Panc1 (cell line): Measurements from ENCODE around the gene GAB1. TPM values are rescaled to one million over a fixed set of nuclear protein-coding genes. Genes with fewer than 3 reads are reported as not detected.

ENCODE experiments used
- ATAC-seq: fragments of 200-7000 bp; cut with Tn5 transposase; 2 replicates; pipeline ENCODE4 v1.9.1; 2020; ENCODE audit warnings: mild to moderate bottlenecking, moderate library complexity
- BruUV-seq: library from RNA; stranded (reverse); fragments of 400-500 nt; replicated peaks from 2 replicates; lab custom pipeline; 2021; lab: Mats Ljungman, UMichigan
- CTCF ChIA-PET: fragments of 300-600 bp; sonication (Branson Sonifier 250); formaldehyde crosslinking; loops from one replicate; lab custom pipeline; 2022; ENCODE audit warnings: antibody characterized with exemption; lab: Charles Lee
- POLR2A ChIA-PET: fragments of 300-600 bp; sonication (Branson Sonifier 250); formaldehyde crosslinking; loops from one replicate; lab custom pipeline; 2022; ENCODE audit warnings: antibody characterized with exemption; lab: Charles Lee
- DNase-seq: peaks from one replicate; pipeline ENCODE4 v3.0.0-alpha.2; 2010; ENCODE audit warnings: low read depth, low spot score
- H3K27ac ChIP-seq: 2 replicates; pipeline ENCODE4 v1.5.1; 2011; ENCODE audit warnings: mild to moderate bottlenecking, low read length, inconsistent platforms
- H3K27me3 ChIP-seq: fragments of 200-500 bp; sonication (Bioruptor generic); 2 replicates; pipeline ENCODE4 v1.6.0; 2014; ENCODE audit warnings: low read length, inconsistent platforms; ENCODE audit not compliant: control insufficient read depth, insufficient read depth
- H3K36me3 ChIP-seq: fragments of 200-500 bp; sonication (Bioruptor generic); 2 replicates; pipeline ENCODE4 v1.5.1; 2014; ENCODE audit warnings: inconsistent platforms, mild to moderate bottlenecking, low read length, moderate library complexity; ENCODE audit not compliant: control insufficient read depth, insufficient read depth
- H3K4me1 ChIP-seq: 2 replicates; pipeline ENCODE4 v1.5.1; 2011; ENCODE audit warnings: inconsistent platforms, mild to moderate bottlenecking, low read length, moderate library complexity; ENCODE audit not compliant: control insufficient read depth, insufficient read depth
- H3K4me3 ChIP-seq, 2 experiments: 2 replicates each; pipeline ENCODE4 v1.5.1; 2011 to 2012; ENCODE audit warnings: low read depth in 2 of 2, low read length in 2 of 2, mild to moderate bottlenecking in 2 of 2, inconsistent platforms in 1 of 2, moderate library complexity in 1 of 2
- H3K9me3 ChIP-seq: fragments of 200-500 bp; sonication (Bioruptor generic); 2 replicates; pipeline ENCODE4 v1.5.1; 2014; ENCODE audit warnings: low read depth, mild to moderate bottlenecking, inconsistent platforms, low read length, moderate library complexity; ENCODE audit not compliant: control insufficient read depth, insufficient read depth
- CTCF ChIP-seq: fragments of 450-650 bp; IDR thresholded peaks from 2 replicates; pipeline ENCODE4 v1.5.1; 2017; ENCODE audit warnings: mild to moderate bottlenecking
- POLR2AphosphoS5 ChIP-seq: IDR thresholded peaks from 2 replicates; pipeline ENCODE4 v1.6.1; 2012; ENCODE audit warnings: mild to moderate bottlenecking, low read depth, low read length, moderate library complexity
- SIN3A ChIP-seq: IDR thresholded peaks from 2 replicates; pipeline ENCODE4 v1.6.1; 2012; ENCODE audit warnings: low read depth, mild to moderate bottlenecking, low read length, moderate library complexity, borderline replicate concordance; ENCODE audit not compliant: insufficient read depth
- TCF7L2 ChIP-seq: IDR thresholded peaks from 2 replicates; pipeline ENCODE4 v1.6.1; 2011; ENCODE audit warnings: mild to moderate bottlenecking, low read depth, low read length, inconsistent platforms
- in situ Hi-C: cut with HindIII; loops from 2 replicates; pipeline ENCODE4 v1.10.0; 2016; ENCODE audit warnings: low sequenced_read_pairs, low pct_unique_long_range_greater_than_20kb
- intact Hi-C: fragments of 100-400 bp; cut with micrococcal nuclease; formaldehyde crosslinking; loops from one replicate; pipeline ENCODE4 v1.10.0; 2022; ENCODE audit not compliant: unreplicated experiment
- total RNA-seq: library from RNA; stranded (reverse); gene quantifications from one replicate; pipeline ENCODE4 v1.2.1, GENCODE V29; 2021; ENCODE audit not compliant: unreplicated experiment
- TF ChIP-seq, protein P1 (sequence below), 2 experiments: IDR thresholded peaks; 2 replicates each; pipeline ENCODE4 v1.6.1; 2011 to 2012; ENCODE audit warnings: low read depth in 2 of 2, control low read depth in 1 of 2, low read length in 1 of 2, mild to moderate bottlenecking in 1 of 2, moderate library complexity in 1 of 2; ENCODE audit not compliant: insufficient read depth in 1 of 2

The GAB1 gene
- total RNA-seq, 1 experiment from 2014 or later: 2.8 TPM

DNA sequence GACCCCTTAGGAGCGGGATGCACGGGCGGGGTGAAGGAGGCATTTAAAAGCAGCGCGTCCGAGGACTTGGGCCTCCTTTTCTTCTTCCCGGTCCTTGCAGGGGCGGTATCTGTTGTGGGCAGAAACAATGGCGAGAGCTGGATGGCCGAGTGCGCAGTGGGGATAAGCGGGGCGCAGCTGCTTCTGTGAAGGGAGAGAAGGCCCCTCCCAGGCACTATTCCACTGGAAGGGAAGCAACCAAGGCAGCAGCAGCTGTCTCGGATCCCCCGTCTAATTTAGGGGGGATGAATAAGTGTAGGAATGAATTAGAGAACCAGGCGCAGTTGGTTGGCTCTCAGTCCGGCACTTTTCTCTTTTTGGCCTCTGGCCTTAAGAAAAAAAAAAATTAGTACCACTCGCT lies 177.8 kb downstream of the GAB1 start:
- Histone ChIP-seq H3K4me3 (peak overlapping the region; percentile 91 to 93), H3K9me3 (no peaks in the 10 kb centered on the region), H3K27ac (peak overlapping the region; percentile 80), H3K4me1 (peaks cover 16% of the 10 kb centered on the region), H3K36me3 (peaks cover 22% of the 10 kb centered on the region), H3K27me3 (no peaks in the 10 kb centered on the region)
- ChIA-PET CTCF (no interaction called here), POLR2A (interaction anchor here (0.7 kb wide), 1 partner anchor 664 kb away, joined by 9 read pairs; no protein-coding TSS in a partner anchor)
- in situ Hi-C loops: no loop called here
- intact Hi-C loops: no loop called here
- ATAC-seq (0 out of 2 replicates have a peak, but pooled peaks have one; percentile 23), DNase-seq (no peak)
- BruUV-seq: TSS peak; percentile 58
- TF ChIP-seq POLR2AphosphoS5 (no peak), CTCF (no peak), SIN3A (no peak), TCF7L2 (no peak)
- TF ChIP-seq, protein P1, sequence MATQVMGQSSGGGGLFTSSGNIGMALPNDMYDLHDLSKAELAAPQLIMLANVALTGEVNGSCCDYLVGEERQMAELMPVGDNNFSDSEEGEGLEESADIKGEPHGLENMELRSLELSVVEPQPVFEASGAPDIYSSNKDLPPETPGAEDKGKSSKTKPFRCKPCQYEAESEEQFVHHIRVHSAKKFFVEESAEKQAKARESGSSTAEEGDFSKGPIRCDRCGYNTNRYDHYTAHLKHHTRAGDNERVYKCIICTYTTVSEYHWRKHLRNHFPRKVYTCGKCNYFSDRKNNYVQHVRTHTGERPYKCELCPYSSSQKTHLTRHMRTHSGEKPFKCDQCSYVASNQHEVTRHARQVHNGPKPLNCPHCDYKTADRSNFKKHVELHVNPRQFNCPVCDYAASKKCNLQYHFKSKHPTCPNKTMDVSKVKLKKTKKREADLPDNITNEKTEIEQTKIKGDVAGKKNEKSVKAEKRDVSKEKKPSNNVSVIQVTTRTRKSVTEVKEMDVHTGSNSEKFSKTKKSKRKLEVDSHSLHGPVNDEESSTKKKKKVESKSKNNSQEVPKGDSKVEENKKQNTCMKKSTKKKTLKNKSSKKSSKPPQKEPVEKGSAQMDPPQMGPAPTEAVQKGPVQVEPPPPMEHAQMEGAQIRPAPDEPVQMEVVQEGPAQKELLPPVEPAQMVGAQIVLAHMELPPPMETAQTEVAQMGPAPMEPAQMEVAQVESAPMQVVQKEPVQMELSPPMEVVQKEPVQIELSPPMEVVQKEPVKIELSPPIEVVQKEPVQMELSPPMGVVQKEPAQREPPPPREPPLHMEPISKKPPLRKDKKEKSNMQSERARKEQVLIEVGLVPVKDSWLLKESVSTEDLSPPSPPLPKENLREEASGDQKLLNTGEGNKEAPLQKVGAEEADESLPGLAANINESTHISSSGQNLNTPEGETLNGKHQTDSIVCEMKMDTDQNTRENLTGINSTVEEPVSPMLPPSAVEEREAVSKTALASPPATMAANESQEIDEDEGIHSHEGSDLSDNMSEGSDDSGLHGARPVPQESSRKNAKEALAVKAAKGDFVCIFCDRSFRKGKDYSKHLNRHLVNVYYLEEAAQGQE (IDR thresholded peaks at IDR 0.05; ENCODE audit: insufficient read depth in 1 of 2, low read depth in 2 of 2, low read length in 1 of 2): no peak

DNA sequence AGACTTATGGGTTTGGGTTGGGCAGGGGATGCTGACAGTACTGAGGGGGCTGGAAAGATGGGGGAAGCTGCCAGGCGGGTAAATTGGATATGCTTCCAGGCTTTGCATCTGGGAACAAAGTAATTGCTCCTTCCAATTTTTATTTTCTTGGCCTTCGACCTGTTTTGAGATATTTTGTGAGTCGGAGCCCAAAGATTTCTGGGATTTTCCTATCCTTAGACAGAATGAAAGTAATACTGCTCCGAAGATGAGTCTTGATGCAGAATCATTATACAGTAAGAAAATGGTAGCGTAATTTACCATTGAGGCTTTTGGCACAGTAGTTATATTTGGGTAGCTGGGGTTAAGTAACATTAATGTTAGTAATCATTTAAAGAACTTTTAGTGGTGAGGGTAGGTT lies 178.2 kb downstream of the GAB1 start:
- DNase-seq (no peak), ATAC-seq (no peak)
- no peak for TF ChIP-seq SIN3A
- no peak for TF ChIP-seq POLR2AphosphoS5
- TF ChIP-seq, protein P1 (IDR thresholded peaks at IDR 0.05; ENCODE audit: insufficient read depth in 1 of 2, low read depth in 2 of 2, low read length in 1 of 2): no peak
- TF ChIP-seq CTCF: no peak
- TF ChIP-seq TCF7L2: no peak
- in situ Hi-C loops (no loop called here), intact Hi-C loops (no loop called here)
- Histone ChIP-seq H3K4me3 (peak overlapping the region; percentile 91 to 93), H3K36me3 (peaks cover 22% of the 10 kb centered on the region), H3K4me1 (peaks cover 16% of the 10 kb centered on the region), H3K9me3 (no peaks in the 10 kb centered on the region), H3K27me3 (no peaks in the 10 kb centered on the region), H3K27ac (peak overlapping the region; percentile 80)
- no TSS peak for BruUV-seq
- POLR2A ChIA-PET: no interaction called here
- CTCF ChIA-PET: no interaction called here
